Testis (tissue), 2 donors: Measurements from ENCODE around the gene APOB.

Experiments used
- CTCF ChIP-seq, 3 experiments: fragments of 450-650 bp in 2 of 3; fragments of 200-600 bp in 1 of 3; sonication (generic) in 1 of 3; IDR thresholded peaks; one replicate each; pipeline ENCODE4 v1.5.1; 2016 to 2019; ENCODE audit warnings: antibody characterized with exemption in 3 of 3, mild to moderate bottlenecking in 2 of 3, moderate library complexity in 1 of 3
- POLR2A ChIP-seq: fragments of 450-650 bp; IDR thresholded peaks from one replicate; pipeline ENCODE4 v1.6.1; 2017; ENCODE audit warnings: antibody characterized with exemption, mild to moderate bottlenecking, moderate library complexity

- TF ChIP-seq CTCF (IDR thresholded peaks at IDR 0.05) (no peak), POLR2A (no peak)
These were observed 48.5 kb upstream of the APOB start for GRCh38 chr2:21092308-21092869.
